GM19455 (cell line): ENCODE data around the gene ADAMTS15.

Experiments
- ATAC-seq: cut with Tn5 transposase; IDR thresholded peaks from one replicate; pipeline ENCODE4 v1.9.1; 2021; ENCODE audit not compliant: unreplicated experiment

Gene ADAMTS15

DNA sequence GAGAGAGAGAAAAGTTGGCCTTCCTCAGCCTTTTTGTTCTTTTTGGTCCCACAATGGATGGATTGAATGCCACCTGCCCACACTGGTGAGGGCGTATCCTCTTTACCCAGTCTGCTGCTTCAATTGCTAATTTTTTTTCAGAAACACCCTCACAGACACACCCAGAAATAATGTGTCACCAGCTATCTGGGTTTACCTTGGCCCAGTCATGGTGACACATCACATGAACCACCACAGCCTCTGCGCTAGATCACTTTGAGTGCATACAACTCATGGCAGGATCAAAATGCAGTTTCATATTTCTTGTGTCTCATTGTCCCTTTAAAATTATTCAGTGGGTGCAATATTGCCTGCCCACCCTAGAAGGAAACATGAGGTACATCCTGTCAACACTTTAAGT is 63.3 kb downstream of the ADAMTS15 start:
- no peak for ATAC-seq

DNA sequence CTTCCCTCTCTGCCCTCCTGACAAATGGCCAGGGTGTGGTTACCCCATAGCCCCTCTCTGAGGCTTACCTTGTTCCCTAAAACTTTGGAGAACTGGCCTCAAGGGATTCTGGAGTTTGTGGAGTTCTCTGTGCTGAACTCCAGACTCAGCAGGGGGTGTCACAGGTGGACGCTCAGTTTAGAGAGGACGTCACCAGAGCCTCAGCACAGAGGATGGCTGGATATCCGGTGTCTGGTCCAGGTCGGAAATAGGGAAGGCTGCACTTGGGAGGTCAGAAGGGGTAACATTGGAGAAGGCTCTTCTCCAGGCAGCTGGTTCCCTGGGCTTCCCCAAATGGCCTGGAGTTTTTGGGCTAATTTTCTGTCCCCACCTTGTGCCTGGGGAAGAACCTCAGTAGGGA is 64.2 kb downstream of the ADAMTS15 start:
- no peak for ATAC-seq

DNA sequence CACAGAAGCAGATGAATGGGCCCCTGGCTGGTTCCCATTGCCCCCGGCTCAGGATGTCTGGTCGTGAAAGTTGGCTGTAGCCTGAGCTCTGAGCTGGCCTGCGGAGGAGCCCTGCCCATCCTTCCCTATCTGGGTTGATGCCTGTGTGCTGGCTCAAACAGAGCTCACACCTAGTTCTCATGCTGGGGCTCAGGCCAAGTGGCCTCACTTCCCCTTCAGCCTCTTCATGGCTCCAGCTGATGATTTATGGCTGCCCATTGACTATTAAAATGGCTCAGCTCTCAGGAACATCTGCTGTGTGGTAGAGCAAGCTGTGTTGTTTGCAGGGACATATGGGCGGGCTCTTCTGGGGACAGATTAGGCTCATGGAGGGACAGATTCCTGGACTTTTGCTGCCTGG is 64.7 kb downstream of the ADAMTS15 start:
- no peak for ATAC-seq

DNA sequence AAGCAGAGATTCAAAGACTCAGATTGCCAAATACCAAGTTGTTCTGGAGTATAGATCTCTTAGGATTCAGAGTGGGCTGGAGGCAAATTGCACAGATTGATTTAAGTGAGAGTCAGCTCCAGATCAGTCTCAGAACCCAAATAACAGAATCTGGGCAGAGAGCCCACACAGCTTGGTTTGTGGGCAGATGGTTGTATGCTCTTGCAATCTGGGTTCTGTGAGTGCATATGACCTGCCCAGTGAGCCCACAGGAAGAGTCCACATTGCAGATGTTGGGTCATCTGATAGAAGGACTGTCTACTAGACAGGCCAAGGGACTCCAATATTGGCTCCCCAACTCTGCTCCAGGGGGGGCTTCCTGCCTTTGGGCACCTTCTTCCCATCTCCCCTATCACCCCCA is 65.9 kb downstream of the ADAMTS15 start:
- no peak for ATAC-seq

DNA sequence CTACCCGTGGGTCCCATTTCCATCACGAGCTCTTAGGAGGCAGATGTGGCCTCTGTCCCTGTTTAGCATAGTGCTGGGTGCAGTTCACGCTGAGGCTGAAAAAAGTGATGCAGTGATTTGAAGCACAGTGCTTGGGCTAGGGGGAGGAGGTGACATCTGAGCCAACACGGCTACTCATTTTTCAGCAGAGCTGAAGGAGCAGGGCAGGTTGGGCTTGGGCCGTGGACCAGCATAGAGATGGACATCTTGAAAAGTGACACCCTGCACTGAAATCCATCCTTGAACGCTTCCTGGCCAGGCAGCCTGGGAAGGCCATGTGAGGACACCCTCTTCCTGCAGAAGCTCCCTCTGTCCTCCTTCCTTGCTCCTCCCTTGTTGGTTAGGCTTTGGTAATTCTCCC is 66.4 kb downstream of the ADAMTS15 start:
- no peak for ATAC-seq

DNA sequence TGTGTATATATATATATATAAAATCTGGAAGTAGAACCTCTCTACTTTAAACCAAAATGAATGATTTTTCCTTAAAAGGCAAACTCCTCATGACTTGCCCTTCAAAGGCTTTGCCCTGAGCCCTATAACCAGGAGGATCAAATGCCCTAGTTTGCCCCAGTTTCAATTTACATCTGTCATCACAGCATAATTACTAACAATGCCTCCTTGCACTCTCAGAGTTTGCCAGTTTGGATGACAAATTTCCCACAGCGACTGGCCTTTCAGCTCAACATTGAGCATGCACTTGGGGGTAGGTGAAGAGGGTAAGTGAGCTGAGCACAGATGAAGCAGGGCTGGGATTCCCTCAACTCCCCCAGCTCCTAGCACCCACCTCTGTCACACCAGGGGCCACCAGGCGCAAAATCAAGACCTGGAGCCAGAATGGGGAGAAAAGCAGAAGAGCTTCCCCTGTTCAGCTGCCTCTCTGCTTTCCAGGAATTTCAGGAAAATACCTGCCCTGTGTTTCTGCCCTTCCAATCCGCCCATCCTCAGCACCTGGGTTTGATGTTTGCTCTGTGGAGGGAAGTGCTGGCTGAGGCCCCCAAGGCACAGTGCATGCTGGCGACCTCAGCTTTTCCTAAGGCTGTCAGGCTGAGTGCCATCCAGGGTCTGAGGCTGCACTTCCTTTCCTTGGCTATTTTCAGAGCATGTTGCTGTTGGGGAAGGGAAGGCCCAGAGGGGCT is 67.5 kb downstream of the ADAMTS15 start:
- ATAC-seq, result no peak

DNA sequence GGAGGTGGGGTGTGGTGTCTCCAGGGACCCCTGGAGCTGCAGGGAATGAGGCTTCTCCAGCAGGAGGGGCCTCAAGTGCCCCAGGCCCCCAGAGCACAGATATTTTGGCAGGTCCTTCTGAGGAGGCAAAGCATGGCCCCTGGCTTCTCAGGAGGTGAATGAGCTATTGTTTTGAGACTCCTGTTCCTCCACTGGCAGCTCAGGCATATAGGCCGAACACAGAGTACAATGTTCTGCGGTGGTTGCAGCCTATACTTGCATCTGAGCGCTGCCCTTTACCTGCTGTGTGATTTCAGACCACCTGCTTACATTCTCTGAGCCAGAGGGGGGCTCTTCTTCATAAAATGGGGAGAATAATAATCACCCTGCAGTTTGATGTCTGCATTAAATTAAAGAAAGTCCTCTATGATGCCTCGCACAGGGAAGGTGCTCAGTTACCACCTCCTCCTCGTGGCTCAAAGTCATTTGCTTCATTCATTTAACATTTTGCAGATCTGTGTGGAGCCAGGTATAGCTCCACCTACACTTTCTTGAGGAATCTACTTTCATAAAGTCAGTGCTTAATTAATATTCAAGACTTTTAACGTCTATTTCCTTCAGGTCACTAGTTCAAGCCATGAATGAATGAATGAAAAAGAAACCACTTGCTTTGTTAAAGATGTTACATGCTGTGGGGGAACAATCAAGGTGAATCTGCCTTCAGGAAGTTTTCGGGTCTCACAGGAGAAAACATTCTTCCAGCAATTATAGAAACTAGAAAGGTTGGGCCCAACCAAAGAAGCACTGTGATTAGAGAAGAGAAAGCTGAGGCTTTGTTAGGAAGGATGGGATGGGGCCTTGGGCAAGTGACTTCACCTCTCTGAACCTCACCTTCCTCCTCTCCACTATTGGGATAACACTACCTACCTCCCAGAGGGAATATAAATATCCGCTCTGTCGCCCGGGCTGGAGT is 68.4 kb downstream of the ADAMTS15 start:
- ATAC-seq, result no peak

DNA sequence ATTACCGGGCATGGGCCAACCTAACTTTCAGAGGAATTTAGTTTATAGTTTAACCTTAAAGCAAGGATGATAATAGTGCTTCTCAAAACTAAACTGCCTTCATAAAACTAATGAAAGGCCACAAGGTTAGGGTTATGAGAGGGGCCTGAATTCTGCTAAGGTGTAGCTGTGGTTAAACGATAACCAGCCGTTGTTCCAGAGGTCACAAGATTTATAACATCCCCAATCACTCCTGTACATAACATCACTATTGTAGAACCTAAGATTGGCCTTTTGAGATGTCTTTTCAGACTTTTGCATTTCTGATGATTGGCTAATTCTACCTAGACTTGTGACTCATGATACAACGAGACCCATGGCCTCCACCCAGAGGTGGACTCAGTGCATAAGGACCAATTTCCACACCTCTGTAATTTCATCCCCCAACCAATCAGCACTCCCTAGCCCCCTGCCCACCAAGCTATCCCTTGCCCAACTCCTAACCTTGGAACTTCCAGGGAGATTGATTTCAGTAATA is 69.8 kb downstream of the ADAMTS15 start:
- ATAC-seq, result no peak

DNA sequence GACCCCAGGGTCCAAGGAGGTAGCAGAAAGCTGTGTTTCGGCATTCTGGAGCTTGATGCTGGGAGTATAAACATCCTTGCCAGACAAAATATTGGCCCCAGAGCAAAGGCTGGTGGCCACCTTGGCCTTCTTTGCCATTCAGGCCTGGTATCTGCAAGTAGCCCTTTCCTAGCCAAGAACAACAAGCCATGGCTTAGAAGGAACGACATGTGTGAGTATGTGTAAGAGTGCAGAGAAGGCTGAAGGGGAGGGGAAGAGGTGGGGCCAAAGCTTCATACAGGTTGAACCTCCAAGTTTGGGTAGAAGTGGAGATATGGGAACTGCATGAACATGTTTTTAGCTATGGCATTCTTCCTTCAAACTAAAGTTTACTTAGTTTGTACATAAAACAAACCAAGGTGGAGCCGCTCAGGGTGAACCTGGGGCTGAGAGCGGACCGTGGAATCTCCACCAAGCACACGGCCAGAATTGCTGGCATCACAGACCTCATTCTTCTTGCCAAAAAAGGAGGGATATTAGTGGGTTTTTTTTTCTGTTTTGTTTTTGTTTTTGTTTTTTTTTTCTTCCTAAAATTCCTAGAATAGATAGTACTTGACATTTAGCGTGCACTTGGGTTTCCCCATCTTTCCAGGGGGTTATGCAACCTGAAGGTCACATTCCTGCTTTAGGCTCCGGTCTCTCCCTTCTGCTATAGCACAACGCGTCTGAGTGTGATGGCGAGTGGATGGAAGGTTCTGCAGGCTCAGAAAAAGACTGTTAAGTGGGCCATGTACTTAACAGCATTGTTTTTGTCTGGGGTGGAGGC is 70.9 kb downstream of the ADAMTS15 start:
- ATAC-seq, result no peak

DNA sequence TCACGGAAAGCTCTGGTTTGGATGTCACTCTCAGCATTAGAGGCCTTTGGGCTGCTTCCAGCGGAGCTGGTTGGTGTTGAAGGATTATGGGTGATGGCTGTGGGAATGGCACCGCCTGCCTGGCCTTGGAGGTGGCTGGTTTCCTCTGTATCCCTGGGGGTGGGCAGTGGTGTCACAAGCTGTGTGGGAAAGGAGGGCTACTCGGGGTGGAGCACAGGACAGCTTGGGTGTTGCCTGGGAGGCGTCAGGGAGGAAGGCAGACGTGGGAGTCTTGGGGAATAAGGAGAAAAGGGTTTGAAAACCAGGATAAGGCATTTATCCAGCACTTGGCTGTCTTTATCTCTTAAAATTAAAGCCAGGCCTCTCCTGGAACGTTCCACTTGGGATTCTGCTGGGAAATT is 71.8 kb downstream of the ADAMTS15 start:
- ATAC-seq, result no peak

DNA sequence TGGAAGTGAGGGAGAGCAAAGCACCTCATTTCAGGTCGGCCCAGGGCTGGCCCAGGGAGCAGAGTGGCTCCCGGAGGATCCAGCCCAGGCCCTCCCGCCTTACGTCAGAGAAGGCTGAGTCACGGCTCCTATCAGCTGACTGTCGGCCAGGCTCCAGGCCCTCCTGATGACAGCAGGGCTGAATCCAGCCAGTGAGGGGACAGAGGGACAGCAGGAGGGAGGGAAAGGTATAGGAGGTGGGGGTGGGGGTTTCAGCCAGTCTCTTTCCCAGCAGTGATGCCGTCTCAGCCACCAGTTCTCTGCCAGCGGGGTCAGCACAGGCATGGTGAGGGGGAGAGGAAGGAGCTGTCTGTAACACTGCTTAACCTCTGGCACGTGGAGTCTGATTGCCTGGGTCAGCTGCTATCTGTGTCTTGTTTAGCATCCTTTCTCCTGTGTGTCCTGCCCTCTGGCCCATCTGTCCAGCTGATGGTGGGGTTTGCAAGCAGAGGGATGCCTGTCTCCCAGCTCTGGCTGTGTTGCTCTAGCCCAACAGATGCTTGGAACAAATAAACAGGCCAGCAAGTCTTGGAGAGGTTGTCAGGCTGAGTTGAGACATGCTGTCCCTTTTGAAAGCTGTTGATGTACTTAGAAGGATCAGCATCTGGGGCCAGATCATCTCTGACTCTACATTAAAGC is 74.0 kb downstream of the ADAMTS15 start:
- ATAC-seq, result no peak

DNA sequence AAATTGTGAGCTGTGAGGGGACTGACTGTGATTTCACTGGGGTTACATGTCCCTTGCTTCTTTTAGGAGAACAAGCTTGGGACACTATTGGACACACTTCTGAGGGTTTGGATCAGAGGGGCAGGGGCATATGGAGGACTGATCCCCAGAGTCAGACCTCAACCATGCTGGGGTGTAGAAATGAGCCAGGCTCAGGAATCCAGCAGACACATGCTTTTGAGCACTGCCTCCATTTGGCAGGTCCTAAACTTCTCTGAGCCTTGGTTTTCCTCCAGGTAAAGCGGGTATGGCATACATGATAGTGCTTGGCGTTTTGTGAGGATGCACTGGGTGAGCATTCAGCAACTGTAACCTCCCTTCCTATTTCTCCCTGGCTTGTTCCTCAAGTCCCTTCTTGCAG is 74.7 kb downstream of the ADAMTS15 start:
- ATAC-seq, result no peak

DNA sequence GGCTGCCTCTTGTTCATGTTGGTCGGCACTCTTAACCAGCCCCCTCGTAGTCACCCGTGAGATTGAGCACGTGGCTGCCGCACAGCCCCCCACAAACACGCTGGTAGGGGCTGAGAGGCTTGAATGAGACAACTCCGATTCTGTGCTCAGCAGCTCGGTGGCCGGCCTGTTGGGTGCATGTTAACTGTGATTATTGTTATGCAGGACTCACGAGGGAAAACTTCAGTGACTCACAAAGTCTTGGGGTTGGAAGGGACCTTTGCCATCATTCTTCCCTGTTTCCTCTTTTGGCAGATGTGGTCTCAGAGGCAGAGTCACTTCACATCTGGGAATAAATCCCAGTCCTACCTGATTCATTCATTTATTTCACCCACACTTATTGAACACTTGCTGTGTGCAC is 75.2 kb downstream of the ADAMTS15 start:
- ATAC-seq, result no peak

DNA sequence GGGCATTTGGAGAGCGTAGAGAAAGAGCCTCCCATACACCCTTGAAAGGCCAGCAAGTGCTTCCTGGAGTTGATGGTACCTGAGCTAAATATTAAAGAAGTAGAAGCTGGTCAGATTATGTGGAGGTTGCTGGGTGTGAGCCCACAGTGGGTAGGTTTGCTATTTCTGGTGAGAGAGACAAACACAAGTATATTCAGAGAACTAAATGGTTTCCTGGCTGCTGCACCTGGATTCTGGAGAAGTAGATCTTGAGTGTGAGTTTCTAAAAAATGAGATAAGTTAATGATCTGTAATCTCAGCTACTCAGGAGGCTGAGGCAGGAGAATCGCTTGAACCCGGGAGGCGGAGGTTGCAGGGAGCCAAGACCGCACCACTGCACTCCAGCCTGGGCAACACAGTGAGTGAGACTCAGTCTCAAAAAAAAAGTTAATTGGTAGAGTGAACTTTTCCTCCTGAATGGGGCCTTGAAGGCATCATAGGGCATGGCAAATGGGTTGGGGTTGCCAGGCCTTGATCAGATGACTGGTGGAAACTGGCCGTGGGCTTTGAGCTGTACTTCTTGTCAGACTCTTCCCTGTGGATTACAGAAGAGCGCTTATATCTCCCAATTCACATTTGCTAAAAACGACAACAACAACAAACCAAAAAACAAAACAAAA is 75.8 kb downstream of the ADAMTS15 start:
- no peak for ATAC-seq

DNA sequence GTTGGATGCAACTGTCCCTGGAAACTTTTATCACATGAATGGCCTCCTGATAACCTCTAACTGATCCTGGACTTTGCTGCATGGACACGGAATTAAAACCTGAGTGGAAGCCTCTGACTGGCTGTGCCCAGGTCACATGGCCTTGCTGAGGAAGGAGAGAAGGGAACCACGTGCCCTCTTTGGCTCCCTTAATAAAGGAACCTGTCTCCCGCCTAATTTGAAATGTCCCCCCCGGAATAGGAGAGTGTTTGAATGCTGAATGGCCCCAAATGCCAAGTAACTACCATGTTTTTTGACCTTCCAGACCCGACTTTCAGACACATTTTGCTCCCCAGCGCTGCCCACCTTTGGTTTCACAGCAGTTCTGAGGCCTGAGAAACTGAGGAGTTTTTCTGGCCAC is 76.9 kb downstream of the ADAMTS15 start:
- no peak for ATAC-seq
